ENCODE measurements around the gene DDX47.
"Not testable (repeated sequence)": the region's sequence is repeated elsewhere in the genome, so short reads cannot be mapped to it uniquely, and the experiment has no call there.

- not testable (repeated sequence) for TF ChIP-seq CTCF (conservative IDR thresholded peaks at IDR 0.05; ENCODE audit: low read depth, low read length); EZH2 (IDR thresholded peaks at IDR 0.05; ENCODE audit: borderline replicate concordance, low read depth, low read length, poor library complexity, severe bottlenecking)
Observed at GRCh38 chr12:12841428-12841827, 28.3 kb downstream of the DDX47 start.
